HG03097 (cell line): ENCODE data around the gene TUT4.

Experiments
- ATAC-seq: cut with Tn5 transposase; IDR thresholded peaks from one replicate; pipeline ENCODE4 v1.9.1; 2021; ENCODE audit not compliant: unreplicated experiment, low FRiP score

The TUT4 gene

GRCh38 chr1:52416811-52417210 is 136.1 kb downstream of the TUT4 start:
- ATAC-seq, result no peak

DNA sequence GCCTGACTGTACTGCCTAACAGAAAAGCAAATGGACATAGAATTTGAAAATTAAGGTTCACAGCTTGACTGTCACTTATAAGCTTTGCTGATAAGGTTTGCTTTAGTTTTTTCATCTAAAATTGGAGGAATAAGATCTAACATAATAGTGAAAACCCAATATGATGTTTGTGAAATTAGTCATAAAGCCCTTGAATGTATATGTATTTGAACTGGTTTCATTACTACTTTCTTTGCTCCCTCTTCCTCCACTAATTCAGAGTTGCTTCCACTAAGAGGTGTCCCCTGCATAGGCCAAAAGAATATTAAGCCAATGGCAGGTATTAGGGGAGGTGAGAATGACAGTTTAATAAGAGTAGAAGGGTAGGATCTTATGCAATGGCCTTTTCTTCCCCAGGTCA is 137.9 kb downstream of the TUT4 start:
- ATAC-seq, result no peak

DNA sequence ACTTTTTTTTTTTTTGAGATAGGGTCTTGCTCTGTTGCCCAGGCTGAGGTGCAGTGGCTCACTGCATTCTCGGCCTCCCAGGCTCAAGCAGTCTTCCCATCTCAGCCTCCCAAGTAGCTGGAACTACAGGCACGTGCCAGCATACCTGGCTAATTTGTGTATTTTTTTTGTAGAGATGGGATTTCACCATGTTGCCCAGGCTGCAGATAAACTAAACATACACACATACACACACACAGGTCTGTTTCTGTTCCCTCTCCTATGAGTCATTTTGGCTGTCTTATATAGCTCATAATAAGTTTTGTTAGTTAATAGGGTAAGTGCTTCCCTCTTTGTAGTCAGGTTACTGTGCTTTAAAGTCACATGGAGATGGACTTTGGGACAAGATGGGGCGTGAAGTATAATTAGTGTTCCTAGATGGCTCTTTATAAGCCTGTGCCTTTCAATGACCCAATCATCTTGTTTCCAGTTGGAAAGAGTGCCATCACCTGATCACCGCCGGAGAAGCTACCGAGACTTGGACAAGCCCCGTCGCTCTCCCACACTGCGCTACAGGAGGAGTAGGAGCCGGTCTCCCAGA is 139.4 kb downstream of the TUT4 start:
- ATAC-seq, result no peak

DNA sequence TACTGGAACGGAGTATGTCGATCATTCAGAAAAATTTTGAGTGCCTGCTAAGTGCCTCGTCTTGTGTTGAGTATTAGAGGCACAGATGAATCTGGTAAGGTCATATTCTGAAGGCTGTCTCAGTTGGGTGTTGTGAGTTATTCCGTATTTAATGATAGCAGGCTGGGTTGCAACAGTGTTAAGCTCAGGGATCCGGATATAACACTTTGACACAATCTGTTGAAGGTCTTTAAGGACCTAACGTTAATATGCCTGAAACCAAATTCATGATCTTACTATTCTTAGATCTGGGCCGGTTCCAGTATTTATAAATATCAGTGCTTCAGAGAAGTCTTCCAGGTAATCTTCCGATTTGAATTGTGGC is 147.9 kb downstream of the TUT4 start:
- no peak for ATAC-seq

- peak; percentile 91 for ATAC-seq
These were observed 148.5 kb downstream of the TUT4 start, which contains the start of the genes ORC1 and PRPF38A for GRCh38 chr1:52404116-52404974. ORC1 (minus strand) TSS chr1:52404423; CDS start chr1:52402223, 2,200 bp downstream. PRPF38A (plus strand) TSS chr1:52404602; CDS start chr1:52404750, 148 bp downstream.

- peak; percentile 19 for ATAC-seq
These were observed 149.3 kb downstream of the TUT4 start for GRCh38 chr1:52403566-52404115.

- no peak for ATAC-seq
These were observed 150.0 kb downstream of the TUT4 start for GRCh38 chr1:52402860-52403240.

DNA sequence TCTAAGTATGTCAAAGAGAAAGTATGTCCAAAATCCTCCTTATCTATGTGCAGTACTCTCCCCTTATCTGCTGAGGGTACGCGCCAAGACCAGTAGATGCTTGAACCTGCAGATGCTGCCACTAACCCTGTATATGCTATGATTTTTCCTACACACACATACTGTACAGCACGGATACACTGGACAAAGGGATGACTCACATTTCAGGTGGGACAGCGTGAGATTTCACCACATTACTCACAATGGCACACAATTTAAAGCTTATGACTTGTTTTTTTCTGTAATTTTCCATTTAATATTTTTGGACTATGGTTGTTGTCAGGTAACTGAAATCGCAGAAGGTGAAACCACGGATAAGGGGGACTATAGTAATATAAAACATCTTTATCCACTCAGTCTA is 152.8 kb downstream of the TUT4 start:
- ATAC-seq, result no peak

DNA sequence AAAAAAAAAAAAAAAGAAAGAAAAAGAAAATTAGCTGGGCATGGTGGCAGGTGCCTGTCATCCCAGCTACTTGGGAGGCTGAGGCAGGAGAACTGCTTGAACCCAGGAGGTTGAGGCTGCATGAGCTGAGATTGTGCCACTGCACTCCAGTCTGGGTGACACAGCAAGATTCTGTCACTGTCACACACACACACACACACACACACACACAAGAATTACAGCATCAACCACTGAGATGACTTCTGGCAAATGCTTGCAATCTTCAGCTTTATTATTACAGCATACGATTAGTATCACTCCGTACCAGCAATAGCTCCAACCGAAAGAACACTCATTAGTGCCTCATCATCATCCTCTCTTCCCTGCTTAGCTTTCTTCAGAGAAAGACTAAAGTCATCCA is 153.3 kb downstream of the TUT4 start:
- no peak for ATAC-seq

DNA sequence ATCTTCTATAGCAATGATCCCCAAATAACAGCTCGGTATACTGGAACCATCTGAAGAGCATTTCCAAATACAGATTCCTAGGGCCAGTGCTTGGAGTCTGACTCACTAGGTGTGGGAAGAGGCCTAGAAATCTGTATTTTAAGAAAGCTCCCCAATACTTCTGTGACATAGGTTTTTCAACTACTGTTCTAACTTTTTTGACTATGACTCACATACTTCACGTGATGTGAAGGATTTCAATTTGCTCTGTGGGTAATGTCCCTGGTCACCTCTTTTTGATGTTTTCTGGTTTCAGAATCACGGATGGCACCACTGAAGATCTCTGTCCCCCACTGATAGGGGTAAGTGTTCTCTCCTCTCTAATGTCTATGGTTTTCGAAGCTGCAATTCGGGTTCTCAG is 159.7 kb downstream of the TUT4 start:
- no peak for ATAC-seq

- no peak for ATAC-seq
These were observed 166.4 kb downstream of the TUT4 start for GRCh38 chr1:52386458-52386857.

DNA sequence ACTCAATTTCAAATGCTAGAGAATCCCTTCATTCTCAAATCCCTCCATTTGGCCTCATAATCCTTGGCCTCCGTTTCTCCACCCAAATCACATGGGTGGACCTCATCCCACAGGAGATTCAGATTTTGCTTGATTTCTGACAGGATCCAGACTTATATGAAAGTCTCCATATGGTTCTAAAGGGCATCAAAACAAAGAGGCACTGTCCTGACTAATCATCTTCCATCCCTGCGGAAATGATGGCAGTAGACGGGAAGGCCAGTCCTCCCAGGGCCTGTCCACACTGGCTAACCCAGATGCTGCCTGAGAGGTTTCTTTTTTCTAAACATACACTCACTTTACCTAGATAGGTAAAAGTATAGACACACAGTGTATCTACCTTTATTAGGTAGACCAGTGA is 167.5 kb downstream of the TUT4 start:
- ATAC-seq, result no peak
